ENCODE data around the gene HSPA12B.

DNA sequence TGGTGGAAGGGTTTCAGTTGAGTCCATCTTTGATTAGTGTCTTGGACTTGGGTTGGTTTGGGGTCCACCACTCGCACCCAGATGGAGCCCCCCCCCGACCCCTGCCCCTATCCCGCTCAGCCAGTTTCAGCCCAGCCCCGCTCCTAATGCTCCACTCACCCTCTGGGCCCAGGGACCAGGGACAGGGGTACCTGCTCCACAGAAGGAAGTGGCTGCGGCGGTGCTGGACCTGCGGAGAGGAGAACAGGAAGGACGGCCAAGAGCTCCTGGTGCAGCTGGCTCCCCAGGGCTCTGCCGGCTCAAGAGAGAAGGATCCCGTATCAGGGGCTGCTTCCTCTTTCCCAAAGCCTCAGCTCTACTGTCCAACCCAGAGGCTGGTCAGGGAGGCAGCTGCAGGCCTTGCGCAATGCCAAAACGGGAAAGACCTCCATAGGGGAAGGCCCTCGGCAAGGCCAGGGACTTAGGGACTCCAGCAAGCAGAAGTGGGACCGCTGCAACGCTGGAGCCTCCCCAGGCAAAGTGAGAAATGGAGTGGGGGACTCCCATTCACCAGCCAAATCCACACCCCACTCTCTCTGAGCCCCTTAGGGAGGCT, 20.1 kb upstream of the HSPA12B start, which contains the start of gene SIGLEC1:
- TF ChIP-seq KLF16 (tag by site-specific recombination; IDR thresholded peaks at IDR 0.05) = no peak
- no peak for TF ChIP-seq ZBTB44 (tag by site-specific recombination; IDR thresholded peaks at IDR 0.05)
- TF ChIP-seq RBAK (tag by site-specific recombination; IDR thresholded peaks at IDR 0.05) = no peak
- TF ChIP-seq, protein P1, sequence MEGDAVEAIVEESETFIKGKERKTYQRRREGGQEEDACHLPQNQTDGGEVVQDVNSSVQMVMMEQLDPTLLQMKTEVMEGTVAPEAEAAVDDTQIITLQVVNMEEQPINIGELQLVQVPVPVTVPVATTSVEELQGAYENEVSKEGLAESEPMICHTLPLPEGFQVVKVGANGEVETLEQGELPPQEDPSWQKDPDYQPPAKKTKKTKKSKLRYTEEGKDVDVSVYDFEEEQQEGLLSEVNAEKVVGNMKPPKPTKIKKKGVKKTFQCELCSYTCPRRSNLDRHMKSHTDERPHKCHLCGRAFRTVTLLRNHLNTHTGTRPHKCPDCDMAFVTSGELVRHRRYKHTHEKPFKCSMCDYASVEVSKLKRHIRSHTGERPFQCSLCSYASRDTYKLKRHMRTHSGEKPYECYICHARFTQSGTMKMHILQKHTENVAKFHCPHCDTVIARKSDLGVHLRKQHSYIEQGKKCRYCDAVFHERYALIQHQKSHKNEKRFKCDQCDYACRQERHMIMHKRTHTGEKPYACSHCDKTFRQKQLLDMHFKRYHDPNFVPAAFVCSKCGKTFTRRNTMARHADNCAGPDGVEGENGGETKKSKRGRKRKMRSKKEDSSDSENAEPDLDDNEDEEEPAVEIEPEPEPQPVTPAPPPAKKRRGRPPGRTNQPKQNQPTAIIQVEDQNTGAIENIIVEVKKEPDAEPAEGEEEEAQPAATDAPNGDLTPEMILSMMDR (tag by site-specific recombination; IDR thresholded peaks at IDR 0.05) = no peak
- TF ChIP-seq ZBTB17 (tag by site-specific recombination; IDR thresholded peaks at IDR 0.05) = no peak
- TF ChIP-seq KLF1 (tag by site-specific recombination; IDR thresholded peaks at IDR 0.05) = no peak
- no peak for TF ChIP-seq REPIN1 (tag by site-specific recombination; IDR thresholded peaks at IDR 0.05; ENCODE audit: low read depth)
- no peak for TF ChIP-seq ZNF747 (tag by site-specific recombination; IDR thresholded peaks at IDR 0.05)
- no peak for TF ChIP-seq ZNF214 (tag by site-specific recombination; IDR thresholded peaks at IDR 0.05; ENCODE audit: borderline replicate concordance)
- no peak for TF ChIP-seq ZNF830 (tag by site-specific recombination; IDR thresholded peaks at IDR 0.05; ENCODE audit: low read depth)
- no peak for TF ChIP-seq ZNF544 (tag by site-specific recombination; IDR thresholded peaks at IDR 0.05)
- TF ChIP-seq ZNF138 (tag by site-specific recombination; IDR thresholded peaks at IDR 0.05; ENCODE audit: borderline replicate concordance) = no peak
- TF ChIP-seq ZNF777 (tag by site-specific recombination; IDR thresholded peaks at IDR 0.05; ENCODE audit: borderline replicate concordance) = no peak
- TF ChIP-seq, protein P2, sequence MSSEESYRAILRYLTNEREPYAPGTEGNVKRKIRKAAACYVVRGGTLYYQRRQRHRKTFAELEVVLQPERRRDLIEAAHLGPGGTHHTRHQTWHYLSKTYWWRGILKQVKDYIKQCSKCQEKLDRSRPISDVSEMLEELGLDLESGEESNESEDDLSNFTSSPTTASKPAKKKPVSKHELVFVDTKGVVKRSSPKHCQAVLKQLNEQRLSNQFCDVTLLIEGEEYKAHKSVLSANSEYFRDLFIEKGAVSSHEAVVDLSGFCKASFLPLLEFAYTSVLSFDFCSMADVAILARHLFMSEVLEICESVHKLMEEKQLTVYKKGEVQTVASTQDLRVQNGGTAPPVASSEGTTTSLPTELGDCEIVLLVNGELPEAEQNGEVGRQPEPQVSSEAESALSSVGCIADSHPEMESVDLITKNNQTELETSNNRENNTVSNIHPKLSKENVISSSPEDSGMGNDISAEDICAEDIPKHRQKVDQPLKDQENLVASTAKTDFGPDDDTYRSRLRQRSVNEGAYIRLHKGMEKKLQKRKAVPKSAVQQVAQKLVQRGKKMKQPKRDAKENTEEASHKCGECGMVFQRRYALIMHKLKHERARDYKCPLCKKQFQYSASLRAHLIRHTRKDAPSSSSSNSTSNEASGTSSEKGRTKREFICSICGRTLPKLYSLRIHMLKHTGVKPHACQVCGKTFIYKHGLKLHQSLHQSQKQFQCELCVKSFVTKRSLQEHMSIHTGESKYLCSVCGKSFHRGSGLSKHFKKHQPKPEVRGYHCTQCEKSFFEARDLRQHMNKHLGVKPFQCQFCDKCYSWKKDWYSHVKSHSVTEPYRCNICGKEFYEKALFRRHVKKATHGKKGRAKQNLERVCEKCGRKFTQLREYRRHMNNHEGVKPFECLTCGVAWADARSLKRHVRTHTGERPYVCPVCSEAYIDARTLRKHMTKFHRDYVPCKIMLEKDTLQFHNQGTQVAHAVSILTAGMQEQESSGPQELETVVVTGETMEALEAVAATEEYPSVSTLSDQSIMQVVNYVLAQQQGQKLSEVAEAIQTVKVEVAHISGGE (tag by site-specific recombination; conservative IDR thresholded peaks at IDR 0.05; ENCODE audit: low read depth) = no peak
